Mucosa of stomach (tissue), 1 donor: Measurements from ENCODE around the gene CD84.
"Not testable (repeated sequence)": the region's sequence is repeated elsewhere in the genome, so short reads cannot be mapped to it uniquely, and the experiment has no call there.

Experiments
- H3K27me3 ChIP-seq: one replicate; pipeline ENCODE4 v1.7.0; 2013; ENCODE audit warnings: mild to moderate bottlenecking, low read length; ENCODE audit not compliant: control insufficient read depth, insufficient read depth
- H3K36me3 ChIP-seq: one replicate; pipeline ENCODE4 v1.7.0; 2013; ENCODE audit warnings: low read length; ENCODE audit not compliant: control insufficient read depth, insufficient read depth
- H3K4me1 ChIP-seq: one replicate; pipeline ENCODE4 v1.7.0; 2013; ENCODE audit warnings: mild to moderate bottlenecking, low read length; ENCODE audit not compliant: control insufficient read depth, insufficient read depth
- H3K4me3 ChIP-seq: one replicate; pipeline ENCODE4 v1.7.0; 2013; ENCODE audit warnings: low read length
- H3K9ac ChIP-seq: one replicate; pipeline ENCODE4 v1.7.0; 2013; ENCODE audit warnings: mild to moderate bottlenecking, low read length, moderate library complexity
- H3K9me3 ChIP-seq: one replicate; pipeline ENCODE4 v1.7.0; 2013; ENCODE audit warnings: mild to moderate bottlenecking, low read length, moderate library complexity; ENCODE audit not compliant: control insufficient read depth
- donor health status: Pancreatic carcinoma.

Gene CD84

GRCh38 chr1:160517519-160517918 is 61.8 kb downstream of the CD84 start:
- H3K36me3 ChIP-seq, H3K4me3 ChIP-seq, H3K9ac ChIP-seq, H3K9me3 ChIP-seq, H3K27me3 ChIP-seq: not testable (repeated sequence)
- peaks cover 16% of the 10 kb centered on the region for H3K4me1 ChIP-seq

- not testable (repeated sequence) for H3K27me3 ChIP-seq, H3K9me3 ChIP-seq, H3K36me3 ChIP-seq, H3K4me3 ChIP-seq, H3K9ac ChIP-seq
- peaks cover 14% of the 10 kb centered on the region for H3K4me1 ChIP-seq
Measured at GRCh38 chr1:160515908-160516307, 63.4 kb downstream of the CD84 start.

GRCh38 chr1:160504651-160505050 is 74.6 kb downstream of the CD84 start:
- H3K36me3 ChIP-seq, result no peaks in the 10 kb centered on the region
- H3K9me3 ChIP-seq, result no peaks in the 10 kb centered on the region
- no peaks in the 10 kb centered on the region for H3K27me3 ChIP-seq
- H3K4me3 ChIP-seq, result no peak overlapping the region
- no peak overlapping the region for H3K9ac ChIP-seq
- peaks cover 16% of the 10 kb centered on the region for H3K4me1 ChIP-seq

- peaks cover 16% of the 10 kb centered on the region for H3K4me1 ChIP-seq
- no peak overlapping the region for H3K4me3 ChIP-seq
- no peaks in the 10 kb centered on the region for H3K36me3 ChIP-seq
- no peaks in the 10 kb centered on the region for H3K27me3 ChIP-seq
- H3K9ac ChIP-seq, result no peak overlapping the region
- no peaks in the 10 kb centered on the region for H3K9me3 ChIP-seq
Measured at GRCh38 chr1:160503087-160503486, 76.2 kb downstream of the CD84 start.

- no peaks in the 10 kb centered on the region for H3K9me3 ChIP-seq
- H3K27me3 ChIP-seq, result no peaks in the 10 kb centered on the region
- no peaks in the 10 kb centered on the region for H3K36me3 ChIP-seq
- H3K9ac ChIP-seq, result no peak overlapping the region
- no peak overlapping the region for H3K4me3 ChIP-seq
- peaks cover 16% of the 10 kb centered on the region for H3K4me1 ChIP-seq
Measured at GRCh38 chr1:160500321-160500990, 78.8 kb downstream of the CD84 start.

- peaks cover 14% of the 10 kb centered on the region for H3K4me1 ChIP-seq
- no peaks in the 10 kb centered on the region for H3K36me3 ChIP-seq
- H3K27me3 ChIP-seq, result no peaks in the 10 kb centered on the region
Measured at GRCh38 chr1:160499631-160500030, 79.7 kb downstream of the CD84 start.

GRCh38 chr1:160498301-160499065 is 80.8 kb downstream of the CD84 start:
- H3K9me3 ChIP-seq, H3K36me3 ChIP-seq, H3K9ac ChIP-seq, H3K4me1 ChIP-seq, H3K27me3 ChIP-seq, H3K4me3 ChIP-seq: not testable (repeated sequence)

More at GRCh38 chr1:160499631-160500030, 79.7 kb downstream of the CD84 start:
- Histone ChIP-seq H3K9me3 (no peaks in the 10 kb centered on the region), H3K9ac (no peak overlapping the region), H3K4me3 (no peak overlapping the region)

- no peaks in the 10 kb centered on the region for H3K9me3 ChIP-seq
- no peak overlapping the region for H3K4me3 ChIP-seq
- no peaks in the 10 kb centered on the region for H3K36me3 ChIP-seq
- no peaks in the 10 kb centered on the region for H3K4me1 ChIP-seq
- H3K9ac ChIP-seq, result no peak overlapping the region
- no peaks in the 10 kb centered on the region for H3K27me3 ChIP-seq
Measured at GRCh38 chr1:160496334-160496733, 83.0 kb downstream of the CD84 start.

- H3K27me3 ChIP-seq, result no peaks in the 10 kb centered on the region
- H3K9ac ChIP-seq, result no peak overlapping the region
- no peak overlapping the region for H3K4me3 ChIP-seq
- no peaks in the 10 kb centered on the region for H3K9me3 ChIP-seq
- no peaks in the 10 kb centered on the region for H3K4me1 ChIP-seq
- no peaks in the 10 kb centered on the region for H3K36me3 ChIP-seq
Measured at GRCh38 chr1:160494620-160495019, 84.7 kb downstream of the CD84 start.

GRCh38 chr1:160492617-160493016 is 86.7 kb downstream of the CD84 start:
- no peaks in the 10 kb centered on the region for H3K27me3 ChIP-seq
- no peaks in the 10 kb centered on the region for H3K9me3 ChIP-seq
- no peak overlapping the region for H3K4me3 ChIP-seq
- no peaks in the 10 kb centered on the region for H3K36me3 ChIP-seq
- H3K9ac ChIP-seq, result no peak overlapping the region
- H3K4me1 ChIP-seq, result no peaks in the 10 kb centered on the region

GRCh38 chr1:160491981-160492380 is 87.3 kb downstream of the CD84 start:
- H3K9ac ChIP-seq, result no peak overlapping the region
- no peaks in the 10 kb centered on the region for H3K36me3 ChIP-seq
- no peaks in the 10 kb centered on the region for H3K4me1 ChIP-seq
- H3K27me3 ChIP-seq, result no peaks in the 10 kb centered on the region
- H3K9me3 ChIP-seq, result no peaks in the 10 kb centered on the region
- H3K4me3 ChIP-seq, result no peak overlapping the region
